Omental fat pad (tissue), 4 donors: ENCODE results near the gene CUL9. TPM values are rescaled to one million over a fixed set of nuclear protein-coding genes. Genes with fewer than 3 reads are reported as not detected.

Source experiments
- ATAC-seq: fragments of 150-250 bp; one replicate; pipeline ENCODE4 v1.9.1; 2016; ENCODE audit warnings: mild to moderate bottlenecking, moderate library complexity; ENCODE audit not compliant: low FRiP score
- DNase-seq: peaks from one replicate; pipeline ENCODE4 v3.0.0-alpha.2; 2019; ENCODE audit warnings: low spot score
- CTCF ChIP-seq, 3 donors: fragments of 450-650 bp; IDR thresholded peaks; one replicate each; pipeline ENCODE4 v1.5.1; 2016 to 2017; ENCODE audit warnings: antibody characterized with exemption in 3 of 3, mild to moderate bottlenecking in 3 of 3, moderate library complexity in 2 of 3
- total RNA-seq, 4 donors: library from RNA; depleted of rRNA; stranded (reverse); fragments of >200 nt; gene quantifications; one replicate each; pipeline ENCODE4 v1.1.0, GENCODE V29; 2016

The CUL9 gene
- total RNA-seq, 4 donors from 2014 or later: 24.6 to 41.6 (median 28.7) TPM

DNA sequence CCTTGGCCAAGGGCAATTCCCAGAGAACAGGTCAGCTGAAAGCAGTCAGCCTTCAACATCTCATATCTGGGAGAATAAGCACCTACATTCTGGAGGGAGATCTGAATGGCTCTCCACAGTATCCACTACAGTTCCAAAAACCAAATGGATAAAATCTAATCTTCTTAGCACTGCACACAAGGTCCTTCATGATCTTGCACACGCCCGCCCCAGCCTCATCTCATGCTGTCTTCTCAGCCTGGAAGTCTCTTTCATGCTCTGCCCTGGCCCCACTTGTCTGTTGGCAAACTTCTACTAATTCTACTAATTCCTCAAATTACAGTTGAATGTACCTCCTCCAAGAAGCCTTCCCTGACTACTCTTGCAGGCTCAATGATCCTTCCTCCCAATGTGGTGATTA lies 59.5 kb downstream of the CUL9 start:
- DNase-seq (no peak), ATAC-seq (no peak)
- TF ChIP-seq CTCF (IDR thresholded peaks at IDR 0.05): no peak

DNA sequence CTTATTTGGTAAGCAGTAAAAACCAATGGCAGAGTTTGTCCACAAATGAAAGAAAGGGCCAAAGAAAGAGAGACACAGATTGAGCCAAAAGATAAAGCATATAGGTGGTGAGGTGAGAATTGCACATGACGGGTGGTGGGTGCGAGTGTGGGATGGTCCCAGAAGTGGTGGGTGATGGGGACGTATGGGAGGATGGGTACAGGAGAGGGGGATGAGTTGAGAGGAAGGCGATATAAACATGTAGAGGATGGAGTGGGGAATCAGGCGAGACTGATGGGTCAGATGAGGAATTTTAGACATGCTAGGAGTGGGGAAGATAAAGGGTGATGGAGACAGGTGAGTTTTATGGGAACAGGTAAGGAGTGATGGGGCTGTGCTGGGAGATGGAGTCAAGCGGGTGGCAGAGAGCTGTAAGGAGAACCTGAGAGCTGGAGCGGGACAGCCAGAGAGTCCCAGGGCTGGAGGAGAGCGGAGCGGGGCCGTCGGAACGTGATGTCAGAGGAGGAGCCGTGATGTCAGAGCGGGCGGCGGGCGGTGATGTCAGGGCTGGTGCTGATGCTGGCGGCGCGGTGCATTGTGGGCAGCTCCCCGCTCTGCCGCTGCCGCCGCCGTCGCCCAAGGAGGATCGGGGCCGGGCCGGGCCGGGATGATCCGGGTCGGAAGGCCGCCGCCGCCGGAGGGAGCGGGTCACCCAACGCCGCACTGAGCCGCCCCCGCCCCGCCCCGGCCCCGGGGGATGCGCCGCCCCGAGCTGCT lies 61.1 kb downstream of the CUL9 start, which contains the start of gene TTBK1:
Gene TTBK1 (plus strand): TSS at position 574 of the 756 bp plus-strand sequence. CDS start 3,180 bp downstream, outside the sequence.
- ATAC-seq: no peak
- no peak for TF ChIP-seq CTCF (IDR thresholded peaks at IDR 0.05)
- no peak for DNase-seq

DNA sequence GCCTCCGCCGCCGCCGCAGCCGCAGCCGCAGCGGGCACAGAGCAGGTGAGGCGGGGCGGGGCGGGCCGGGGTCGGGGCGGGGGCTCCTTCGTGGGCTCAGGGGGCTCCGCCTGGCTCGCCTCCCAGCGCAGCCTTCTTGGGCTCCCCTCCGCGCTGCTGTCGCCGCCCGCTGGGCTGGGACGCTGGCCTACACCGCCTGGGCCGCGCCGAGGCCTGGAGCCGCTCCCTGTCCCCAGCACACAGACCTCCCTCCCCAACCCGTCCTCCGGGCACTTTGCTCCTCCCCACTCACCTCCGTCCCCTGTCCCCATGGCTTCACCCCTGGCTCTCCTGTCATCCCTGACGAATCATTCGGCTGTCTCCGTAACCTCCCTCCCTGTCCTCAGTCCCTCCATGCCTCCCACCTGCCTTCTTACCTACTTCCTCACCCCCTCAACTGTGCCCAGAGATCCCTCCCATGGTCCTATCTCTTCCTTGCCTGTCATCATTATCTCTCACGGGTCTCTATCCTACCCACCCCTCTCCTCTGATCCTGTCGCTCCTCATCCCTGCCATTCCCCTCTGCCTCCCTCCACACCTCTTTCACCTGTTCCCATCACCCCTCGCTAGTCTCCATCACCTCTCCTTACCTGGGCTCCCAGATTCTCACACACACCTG lies 61.8 kb downstream of the CUL9 start:
- DNase-seq: no peak
- no peak for ATAC-seq
- TF ChIP-seq CTCF (IDR thresholded peaks at IDR 0.05): no peak

- DNase-seq: no peak
- peak; percentile 75 for ATAC-seq
- no peak for TF ChIP-seq CTCF (IDR thresholded peaks at IDR 0.05)
Measured at GRCh38 chr6:43246301-43247113, 64.5 kb downstream of the CUL9 start.

GRCh38 chr6:43247114-43247999 lies 65.4 kb downstream of the CUL9 start:
- ATAC-seq: peak; percentile 97
- DNase-seq: no peak

More at GRCh38 chr6:43247114-43247999, 65.4 kb downstream of the CUL9 start:
- no peak for TF ChIP-seq CTCF (IDR thresholded peaks at IDR 0.05)
